HG03575 (cell line): Measurements from ENCODE around the gene CBFA2T2.
"Not testable (repeated sequence)": the region's sequence is repeated elsewhere in the genome, so short reads cannot be mapped to it uniquely, and the experiment has no call there.

Experiments
- ATAC-seq: cut with Tn5 transposase; IDR thresholded peaks from one replicate; pipeline ENCODE4 v1.9.1; 2021; ENCODE audit not compliant: unreplicated experiment, insufficient number of reproducible peaks, low FRiP score; ENCODE audit errors: extremely low read depth

The CBFA2T2 gene

GRCh38 chr20:33601861-33602260 is 112.0 kb downstream of the CBFA2T2 start:
- ATAC-seq = no peak

DNA sequence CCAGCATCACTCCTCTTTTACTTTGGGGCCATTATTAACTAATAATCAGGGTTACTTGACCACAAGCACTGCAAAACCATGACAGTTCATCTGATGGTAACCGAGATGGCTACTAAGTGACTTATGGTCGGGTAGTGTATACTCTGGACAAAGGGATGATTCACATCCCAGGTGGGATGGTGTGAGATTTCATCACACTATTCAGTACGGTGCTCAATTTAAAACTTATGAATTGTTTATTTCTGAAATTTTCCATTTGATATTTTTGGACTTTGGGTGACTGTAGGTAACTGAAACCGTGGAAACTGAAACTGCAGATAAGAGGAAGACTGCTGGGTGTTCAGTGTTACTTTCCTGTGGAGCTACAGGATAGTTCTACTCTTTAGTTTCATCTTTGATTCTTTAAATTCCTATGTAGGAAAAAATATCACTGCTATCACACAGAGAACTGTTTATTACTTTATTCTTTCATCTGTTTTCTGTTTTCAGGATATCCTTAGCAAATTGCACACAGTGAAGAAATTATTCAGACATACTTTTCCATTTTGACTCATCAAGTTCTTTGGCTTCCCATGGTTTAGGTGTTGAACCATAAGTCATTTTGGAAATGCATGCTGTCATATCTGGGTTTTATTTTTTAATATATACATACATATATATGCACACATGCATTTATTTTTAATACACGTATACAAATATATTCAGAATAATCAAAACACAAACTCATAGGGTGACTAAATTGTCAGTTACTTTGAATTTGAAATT is 113.1 kb downstream of the CBFA2T2 start:
- ATAC-seq = no peak

- no peak for ATAC-seq
Measured at GRCh38 chr20:33604084-33604990, 114.4 kb downstream of the CBFA2T2 start.

- no peak for ATAC-seq
Measured at GRCh38 chr20:33604991-33605370, 115.1 kb downstream of the CBFA2T2 start.

DNA sequence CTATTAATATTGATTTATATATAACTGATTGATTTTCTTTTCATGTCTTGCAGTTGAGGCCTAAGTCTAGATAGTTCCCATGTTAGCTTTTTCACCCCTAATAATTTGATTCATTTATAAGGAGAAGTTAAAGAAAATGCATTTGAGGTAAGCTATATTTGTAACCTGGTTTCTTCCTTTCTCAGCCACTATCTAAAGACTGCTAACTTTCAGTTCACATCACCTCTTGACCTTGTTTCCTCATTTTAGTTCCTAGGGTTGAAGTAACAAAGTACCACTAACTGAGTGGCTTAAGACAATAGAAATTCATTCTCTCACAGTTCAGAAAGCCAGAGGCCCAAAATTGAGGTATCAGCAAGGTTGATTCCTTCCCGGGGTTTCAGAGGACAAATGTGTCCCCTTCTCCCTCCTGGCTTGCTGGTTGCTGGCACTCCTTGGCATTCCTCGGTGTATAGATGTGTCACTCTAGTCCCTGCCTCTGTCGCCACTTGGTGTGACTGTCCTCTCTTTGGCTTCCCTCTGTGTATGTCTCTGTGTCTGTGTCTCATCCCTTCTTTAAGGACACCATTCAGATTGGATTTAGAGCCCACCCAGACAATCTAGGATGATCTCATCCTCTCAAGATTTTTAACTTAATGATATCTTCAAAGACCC is 116.3 kb downstream of the CBFA2T2 start:
- ATAC-seq = no peak

DNA sequence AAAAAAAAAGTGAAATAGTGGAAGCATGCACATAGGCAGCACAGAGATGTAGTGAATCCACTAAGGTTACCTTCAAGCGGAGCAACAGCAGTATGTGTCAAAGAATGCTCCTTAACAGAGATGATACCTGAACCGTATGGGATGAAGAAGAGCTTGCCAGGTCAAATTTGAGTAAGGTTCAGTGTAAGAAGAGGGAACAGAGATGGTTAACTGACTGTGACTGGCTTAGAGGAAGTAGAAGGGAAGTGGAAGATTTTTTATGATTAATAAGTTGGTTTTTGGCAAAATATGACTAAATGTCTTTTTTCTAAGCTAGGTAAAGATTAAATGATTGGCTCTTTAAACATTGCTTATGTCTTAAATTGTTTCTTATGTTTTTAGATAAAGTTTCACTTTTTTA is 119.6 kb downstream of the CBFA2T2 start:
- ATAC-seq = no peak

GRCh38 chr20:33611106-33611505 is 121.2 kb downstream of the CBFA2T2 start:
- ATAC-seq = no peak

GRCh38 chr20:33612001-33612400 is 122.1 kb downstream of the CBFA2T2 start:
- ATAC-seq = no peak

- ATAC-seq = no peak
Measured at GRCh38 chr20:33621717-33622400, 132.0 kb downstream of the CBFA2T2 start.

- no peak for ATAC-seq
Measured at GRCh38 chr20:33622705-33623365, 132.9 kb downstream of the CBFA2T2 start.

DNA sequence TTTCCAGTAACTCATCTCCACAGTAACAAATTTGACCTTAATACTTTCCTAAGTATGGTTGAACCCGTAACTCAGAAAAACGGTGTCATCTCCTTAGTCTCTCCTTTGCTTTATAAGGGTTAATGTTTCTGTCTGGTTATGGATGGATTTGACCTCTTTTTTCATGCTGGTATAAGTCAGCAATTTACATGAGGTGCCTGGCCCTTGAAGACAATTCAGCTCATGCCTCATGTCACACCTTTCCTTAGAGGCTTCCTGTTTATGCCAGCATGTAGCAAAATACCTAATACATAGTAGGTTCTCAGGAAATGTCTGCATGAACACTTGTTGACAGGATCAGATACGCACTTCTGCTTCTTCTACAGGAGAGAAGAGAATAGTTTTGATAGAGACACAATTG is 134.5 kb downstream of the CBFA2T2 start:
- ATAC-seq = no peak

GRCh38 chr20:33626190-33626589 is 136.3 kb downstream of the CBFA2T2 start:
- ATAC-seq = no peak

DNA sequence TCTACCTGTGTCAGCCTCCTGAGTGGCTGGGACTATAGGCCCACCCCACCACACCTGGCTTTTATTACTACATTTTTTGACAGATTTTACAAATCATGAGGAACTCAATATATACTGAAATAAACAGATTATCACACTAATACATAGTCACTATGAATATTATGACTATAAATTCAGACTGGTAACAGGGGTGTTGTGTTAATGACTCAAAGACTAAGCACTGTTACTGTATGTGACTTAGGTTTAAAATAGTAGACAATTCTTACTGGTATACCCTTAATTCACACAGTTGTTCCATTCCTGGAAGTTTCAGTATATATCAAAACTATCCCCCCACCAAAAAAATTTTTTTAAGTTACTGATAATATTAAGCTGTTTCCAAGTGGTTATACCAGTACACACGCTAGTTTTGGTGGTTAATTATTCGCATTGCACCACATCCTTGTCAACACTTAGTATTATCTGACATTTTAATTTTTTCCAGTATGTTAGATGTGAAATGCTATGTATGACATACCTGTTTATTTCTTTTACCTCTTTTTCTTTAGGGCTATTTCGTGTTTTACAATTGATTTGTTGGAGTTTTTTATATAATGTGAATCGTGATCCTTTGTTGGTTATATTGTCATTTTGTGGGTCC is 137.8 kb downstream of the CBFA2T2 start:
- ATAC-seq = no peak

DNA sequence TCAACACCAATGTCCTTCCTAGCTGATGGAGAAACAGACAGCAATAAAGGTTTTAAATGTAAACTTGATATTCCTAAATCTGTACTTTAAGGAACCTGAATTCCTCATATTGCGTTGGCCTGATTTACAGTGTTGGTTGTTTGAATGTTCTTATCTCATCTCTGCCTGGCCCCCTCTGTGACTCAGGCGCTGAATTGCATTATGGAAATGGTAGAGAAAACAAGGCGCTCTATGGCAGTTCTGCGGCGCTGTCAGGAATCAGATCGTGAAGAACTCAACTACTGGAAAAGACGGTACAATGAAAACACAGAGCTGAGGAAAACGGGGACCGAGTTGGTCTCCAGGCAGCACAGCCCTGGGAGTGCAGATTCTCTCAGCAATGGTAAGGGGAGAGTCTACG is 139.6 kb downstream of the CBFA2T2 start:
- no peak for ATAC-seq

DNA sequence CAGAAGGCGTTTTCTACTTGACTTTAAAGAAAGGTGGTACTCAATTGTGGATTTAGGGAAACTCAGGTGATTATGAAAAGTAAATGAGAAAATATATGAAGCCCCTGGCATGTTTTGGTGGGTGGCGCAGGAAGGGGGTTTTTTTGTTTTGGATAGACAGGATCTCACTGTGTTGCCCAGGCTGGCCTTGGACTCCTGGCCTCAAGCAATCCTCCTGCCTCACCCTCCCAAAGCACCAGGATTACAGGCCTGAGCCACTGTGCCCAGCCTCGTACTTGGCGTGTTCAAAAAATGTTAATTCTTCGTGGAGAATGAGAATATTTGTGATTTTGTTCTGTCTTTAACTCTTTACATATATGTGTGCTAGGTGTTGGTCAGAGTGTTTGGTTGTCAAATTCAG is 140.1 kb downstream of the CBFA2T2 start:
- ATAC-seq = no peak

DNA sequence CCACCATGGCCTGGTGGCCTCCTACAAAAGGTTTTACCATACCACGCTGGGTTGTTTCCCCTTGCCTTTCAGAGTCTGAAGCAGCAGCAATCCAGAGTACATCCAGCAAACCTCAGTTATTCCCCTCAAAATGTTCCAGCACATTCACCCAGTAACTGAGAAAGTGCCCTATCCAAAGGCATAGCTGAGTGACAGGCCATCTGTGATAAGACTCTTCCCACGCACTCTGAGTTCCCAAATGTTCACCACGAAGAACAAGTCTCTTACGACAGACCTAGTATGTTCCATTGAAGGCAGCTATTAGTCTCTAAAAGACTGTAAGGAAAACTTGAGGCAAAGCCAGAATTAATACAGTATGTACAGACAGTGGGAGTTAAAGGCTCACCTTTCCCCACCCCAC is 140.6 kb downstream of the CBFA2T2 start:
- ATAC-seq = no peak

- ATAC-seq = not testable (repeated sequence)
Measured at GRCh38 chr20:33631910-33632309, 142.0 kb downstream of the CBFA2T2 start.

DNA sequence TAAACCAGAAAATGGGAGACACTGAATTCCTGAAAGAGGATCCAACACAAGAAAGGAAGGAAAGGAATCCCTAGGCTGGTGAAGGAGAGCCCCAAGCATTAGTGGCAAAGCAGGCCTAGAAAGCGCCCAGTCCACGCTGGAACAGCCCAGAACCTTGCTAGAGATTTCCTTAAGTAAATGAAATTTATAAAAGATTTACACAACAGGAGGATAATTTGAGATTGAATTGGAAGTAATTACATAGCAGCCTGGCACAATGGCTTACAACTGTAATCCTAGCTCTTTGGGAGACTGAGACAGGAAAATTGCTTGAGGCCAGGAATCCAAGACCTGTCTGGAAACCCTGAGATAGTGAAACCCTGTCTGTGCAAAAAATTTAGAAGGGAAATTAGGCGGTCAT is 145.4 kb downstream of the CBFA2T2 start:
- no peak for ATAC-seq
